ENCODE results near the gene ATF3. TPM values are rescaled to one million over a fixed set of nuclear protein-coding genes. Genes with fewer than 3 reads are reported as not detected.
"Not testable (repeated sequence)": the region's sequence is repeated elsewhere in the genome, so short reads cannot be mapped to it uniquely, and the experiment has no call there.

Gene ATF3
- total RNA-seq, 2 donors from 2014 or later, result 25.1 to 48.4 TPM

GRCh38 chr1:212646588-212646987, 38.0 kb downstream of the ATF3 start:
- DNase-seq (ENCODE audit: low spot score in 2 of 2) (no peak), ATAC-seq (no peak)
- H3K27ac Mint-ChIP-seq, result no peak overlapping the region
- H3K9me3 Mint-ChIP-seq, result no peaks in the 10 kb centered on the region
- H3K36me3 Mint-ChIP-seq, result no peaks in the 10 kb centered on the region

- Mint-ChIP-seq H3K9me3 (no peaks in the 10 kb centered on the region), H3K27ac (no peak overlapping the region), H3K36me3 (no peaks in the 10 kb centered on the region)
- ATAC-seq (no peak), DNase-seq (ENCODE audit: low spot score in 2 of 2) (no peak)
Measured at GRCh38 chr1:212647004-212647403, 38.4 kb downstream of the ATF3 start.

GRCh38 chr1:212648431-212648830, 39.9 kb downstream of the ATF3 start:
- no peak for ATAC-seq
- Mint-ChIP-seq H3K36me3 (no peaks in the 10 kb centered on the region), H3K27ac (no peak overlapping the region), H3K9me3 (no peaks in the 10 kb centered on the region)
- DNase-seq (ENCODE audit: low spot score in 2 of 2), result no peak

- DNase-seq (ENCODE audit: low spot score in 2 of 2), result no peak
- no peak for ATAC-seq
- no peak overlapping the region for H3K27ac Mint-ChIP-seq
- H3K9me3 Mint-ChIP-seq, result no peaks in the 10 kb centered on the region
- no peaks in the 10 kb centered on the region for H3K36me3 Mint-ChIP-seq
Measured at GRCh38 chr1:212649020-212649419, 40.5 kb downstream of the ATF3 start.

GRCh38 chr1:212650228-212650627, 41.7 kb downstream of the ATF3 start:
- H3K36me3 Mint-ChIP-seq, result no peaks in the 10 kb centered on the region

GRCh38 chr1:212651521-212651920, 43.0 kb downstream of the ATF3 start:
- no peak overlapping the region for H3K27ac Mint-ChIP-seq
- DNase-seq (ENCODE audit: low spot score in 2 of 2) (no peak), ATAC-seq (no peak)
- H3K36me3 Mint-ChIP-seq, result no peaks in the 10 kb centered on the region
- H3K9me3 Mint-ChIP-seq, result no peaks in the 10 kb centered on the region

More at GRCh38 chr1:212650228-212650627, 41.7 kb downstream of the ATF3 start:
- Mint-ChIP-seq H3K27ac (no peak overlapping the region), H3K9me3 (no peaks in the 10 kb centered on the region)
- no peak for DNase-seq (ENCODE audit: low spot score in 2 of 2)
- no peak for ATAC-seq

GRCh38 chr1:212651977-212652376, 43.4 kb downstream of the ATF3 start:
- ATAC-seq (no peak), DNase-seq (ENCODE audit: low spot score in 2 of 2) (no peak)
- no peaks in the 10 kb centered on the region for H3K36me3 Mint-ChIP-seq
- no peaks in the 10 kb centered on the region for H3K9me3 Mint-ChIP-seq
- no peak overlapping the region for H3K27ac Mint-ChIP-seq

- no peak for DNase-seq (ENCODE audit: low spot score in 2 of 2)
- H3K36me3 Mint-ChIP-seq, result no peaks in the 10 kb centered on the region
- H3K27ac Mint-ChIP-seq, result no peak overlapping the region
- no peaks in the 10 kb centered on the region for H3K9me3 Mint-ChIP-seq
- ATAC-seq, result no peak
Measured at GRCh38 chr1:212652609-212653008, 44.0 kb downstream of the ATF3 start.

- DNase-seq (ENCODE audit: low spot score in 2 of 2) (no peak), ATAC-seq (no peak)
- Mint-ChIP-seq H3K36me3 (no peaks in the 10 kb centered on the region), H3K27ac (no peak overlapping the region), H3K9me3 (no peaks in the 10 kb centered on the region)
Measured at GRCh38 chr1:212655668-212656440, 47.3 kb downstream of the ATF3 start.

- DNase-seq (ENCODE audit: low spot score in 2 of 2) (no peak), ATAC-seq (peak in 1 of 2 donors; percentile 46)
- no peaks in the 10 kb centered on the region for H3K36me3 Mint-ChIP-seq
- H3K27ac Mint-ChIP-seq, result no peak overlapping the region
- H3K9me3 Mint-ChIP-seq, result no peaks in the 10 kb centered on the region
Measured at GRCh38 chr1:212656730-212657129, 48.2 kb downstream of the ATF3 start.

- H3K9me3 Mint-ChIP-seq; H3K27ac Mint-ChIP-seq; DNase-seq (ENCODE audit: low spot score in 2 of 2); H3K36me3 Mint-ChIP-seq; ATAC-seq: not testable (repeated sequence)
Measured at GRCh38 chr1:212658250-212658649, 49.7 kb downstream of the ATF3 start.

GRCh38 chr1:212664409-212665199, 56.0 kb downstream of the ATF3 start:
- no peaks in the 10 kb centered on the region for H3K36me3 Mint-ChIP-seq
- no peaks in the 10 kb centered on the region for H3K9me3 Mint-ChIP-seq
- ATAC-seq, result no peak
- no peak for DNase-seq (ENCODE audit: low spot score in 2 of 2)
- peak overlapping the region in 1 of 2 donors; percentile 55 for H3K27ac Mint-ChIP-seq

GRCh38 chr1:212665241-212666115, 56.9 kb downstream of the ATF3 start:
- H3K36me3 Mint-ChIP-seq, result no peaks in the 10 kb centered on the region
- peak overlapping the region; percentile 55 to 81 for H3K27ac Mint-ChIP-seq
- peak; percentile 98 to 99 for ATAC-seq
- H3K9me3 Mint-ChIP-seq, result no peaks in the 10 kb centered on the region
- peak; percentile 82 to 88 for DNase-seq (ENCODE audit: low spot score in 2 of 2)

GRCh38 chr1:212666116-212666775, 57.7 kb downstream of the ATF3 start:
- Mint-ChIP-seq H3K36me3 (no peaks in the 10 kb centered on the region), H3K9me3 (no peaks in the 10 kb centered on the region), H3K27ac (peak overlapping the region in 1 of 2 donors; percentile 55)
- ATAC-seq (no peak), DNase-seq (ENCODE audit: low spot score in 2 of 2) (no peak)

GRCh38 chr1:212667223-212668139, 58.9 kb downstream of the ATF3 start:
- H3K27ac Mint-ChIP-seq, result peak overlapping the region in 1 of 2 donors; percentile 51
- no peaks in the 10 kb centered on the region for H3K36me3 Mint-ChIP-seq
- no peaks in the 10 kb centered on the region for H3K9me3 Mint-ChIP-seq
- DNase-seq (ENCODE audit: low spot score in 2 of 2) (no peak), ATAC-seq (no peak)

All from activated naive CD4-positive, alpha-beta T cell treated with anti-CD3 and anti-CD28 coated beads, Interleukin-2, amount 50 U/mL, for 72 hours (primary cell).